Gastroesophageal sphincter (tissue), 3 donors: ENCODE data around the gene PLCL1.

ENCODE experiments used
- CTCF ChIP-seq, 4 experiments: fragments of 200-600 bp in 2 of 4; fragments of 450-650 bp in 2 of 4; sonication (generic) in 1 of 4; IDR thresholded peaks; one replicate each; pipeline ENCODE4 v1.5.1; 2017 to 2019; ENCODE audit warnings: antibody characterized with exemption in 4 of 4, mild to moderate bottlenecking in 2 of 4, moderate library complexity in 2 of 4
- POLR2A ChIP-seq, 2 donors: fragments of 450-650 bp; IDR thresholded peaks; one replicate each; pipeline ENCODE4 v1.6.1; 2017; ENCODE audit warnings: antibody characterized with exemption in 2 of 2, mild to moderate bottlenecking in 2 of 2, moderate library complexity in 1 of 2
- POLR2AphosphoS5 ChIP-seq: sonication (generic); formaldehyde crosslinking; IDR thresholded peaks from one replicate; pipeline ENCODE4 v1.6.1; 2017; ENCODE audit warnings: antibody characterized with exemption

- no peak for TF ChIP-seq POLR2AphosphoS5
- TF ChIP-seq CTCF (IDR thresholded peaks at IDR 0.05), result no peak
- TF ChIP-seq POLR2A (IDR thresholded peaks at IDR 0.05), result no peak
Measured at GRCh38 chr2:198143793-198144192, 339.4 kb downstream of the PLCL1 start.
